ENCODE results near the gene LMO7.

GRCh38 chr13:75831389-75831788 lies 195.3 kb downstream of the LMO7 start:
- TF ChIP-seq POLR2A (IDR thresholded peaks at IDR 0.05) (no peak), CTCF (IDR thresholded peaks at IDR 0.05) (no peak)
